K562 (cell line): Measurements from ENCODE around the gene PRPSAP2. TPM values are rescaled to one million over a fixed set of nuclear protein-coding genes. Genes with fewer than 3 reads are reported as not detected.

ENCODE experiments used
- ATAC-seq: fragments of 200-7000 bp; cut with Tn5 transposase; 3 replicates; pipeline ENCODE4 v1.9.1; 2020; ENCODE audit warnings: moderate library complexity
- BruUV-seq: library from RNA; stranded (reverse); fragments of 400-500 nt; replicated peaks from 2 replicates; lab custom pipeline; 2021; lab: Mats Ljungman, UMichigan
- CTCF ChIA-PET: fragments of 300-600 bp; formaldehyde crosslinking; extraction: SDS; loops from one replicate; lab custom pipeline; 2021; ENCODE audit warnings: low intra/inter-chr PET ratio; lab: Yijun Ruan, JAX
- POLR2A ChIA-PET: fragments of 300-600, 350-650 bp; sonication (Branson Sonifier 250); formaldehyde crosslinking; extraction: SDS; loops from one replicate; lab custom pipeline; 2021; ENCODE audit warnings: antibody characterized with exemption, inconsistent platforms; lab: Yijun Ruan, JAX
- DNase-seq, 4 experiments: peaks; one replicate each; pipeline versions ENCODE4 v3.0.0 to v3.0.0-alpha.2; 2011 to 2018; ENCODE audit warnings: low spot score in 3 of 4, mixed read lengths in 3 of 4; ENCODE audit errors: extremely low read depth in 1 of 4
- FAIRE-seq: peaks from 2 replicates; lab custom pipeline; 2011; peaks lifted over from hg19 to GRCh38; lab: Jason Lieb, UNC
- H2AFZ ChIP-seq: 2 replicates; pipeline ENCODE4 v1.6.0; 2011; ENCODE audit warnings: low read depth, low read length, control low read depth, inconsistent platforms
- H3K27ac ChIP-seq: fragments of 200-600 bp; 3 replicates; pipeline ENCODE4 v1.8.0; 2011; ENCODE audit warnings: low read depth, mild to moderate bottlenecking, control low read depth, inconsistent platforms, low read length, moderate library complexity, mixed read lengths; ENCODE audit errors: extremely low read depth
- H3K27me3 ChIP-seq, 2 experiments: fragments of 300-600 bp in 1 of 2; 2 replicates in 1 of 2; 3 replicates in 1 of 2; pipeline versions ENCODE4 v1.6.0 to v1.8.0; 2011; ENCODE audit warnings: inconsistent platforms in 2 of 2, low read length in 2 of 2, mild to moderate bottlenecking in 1 of 2, mixed read lengths in 1 of 2, moderate library complexity in 1 of 2; ENCODE audit not compliant: control insufficient read depth in 2 of 2, insufficient read depth in 2 of 2
- H3K36me3 ChIP-seq: fragments of 300-600 bp; 3 replicates; pipeline ENCODE4 v1.8.0; 2011; ENCODE audit warnings: mild to moderate bottlenecking, low read length, inconsistent platforms; ENCODE audit not compliant: control insufficient read depth, insufficient read depth
- H3K4me1 ChIP-seq, 2 experiments: fragments of 200-600 bp in 1 of 2; replicated peaks in 1 of 2; 2 replicates in 1 of 2; 3 replicates in 1 of 2; pipeline versions ENCODE4 v1.5.1 to v1.8.0; 2011; ENCODE audit warnings: inconsistent platforms in 2 of 2, low read length in 2 of 2, mild to moderate bottlenecking in 1 of 2, mixed read lengths in 1 of 2, moderate library complexity in 1 of 2; ENCODE audit not compliant: control insufficient read depth in 2 of 2, insufficient read depth in 2 of 2
- H3K4me2 ChIP-seq: 2 replicates; pipeline ENCODE4 v1.6.1; 2011; ENCODE audit warnings: low read length, control low read depth, inconsistent platforms, mixed read lengths; ENCODE audit not compliant: insufficient read depth
- H3K4me3 ChIP-seq: fragments of 200-600 bp; sonication (generic), shearing (Covaris generic); 2 replicates; pipeline ENCODE4 v1.5.1; 2016; ENCODE audit warnings: control low read depth, inconsistent platforms
- H3K79me2 ChIP-seq: fragments of 200-600 bp; 3 replicates; pipeline ENCODE4 v1.8.0; 2011; ENCODE audit warnings: low read length, inconsistent platforms; ENCODE audit not compliant: control insufficient read depth, insufficient read depth
- H3K9ac ChIP-seq, 2 experiments: 2 replicates each; pipeline versions ENCODE4 v1.6.0 to v1.6.1; 2011; ENCODE audit warnings: low read depth in 2 of 2, low read length in 2 of 2, control low read depth in 1 of 2, inconsistent platforms in 1 of 2, mild to moderate bottlenecking in 1 of 2, mixed read lengths in 1 of 2; ENCODE audit not compliant: insufficient read depth in 1 of 2
- H3K9me1 ChIP-seq: one replicate; pipeline ENCODE4 v1.6.0; 2011; ENCODE audit warnings: inconsistent platforms, mild to moderate bottlenecking, low read length, moderate library complexity; ENCODE audit not compliant: control insufficient read depth, insufficient read depth
- H3K9me3 ChIP-seq: replicated peaks from 2 replicates; pipeline ENCODE4 v1.5.1; 2011; ENCODE audit warnings: low read depth, low read length, inconsistent platforms; ENCODE audit not compliant: control insufficient read depth, insufficient read depth
- H4K20me1 ChIP-seq: replicated peaks from 2 replicates; pipeline ENCODE4 v1.6.1; 2011; ENCODE audit warnings: low read length, inconsistent platforms, mixed read lengths; ENCODE audit not compliant: control insufficient read depth, insufficient read depth
- NFE2 ChIP-seq: IDR thresholded peaks from 2 replicates; pipeline ENCODE4 v1.6.1; 2014; ENCODE audit warnings: antibody characterized with exemption, low read depth
- RAD21 ChIP-seq, 2 experiments: fragments of 250-450 bp in 1 of 2; fragments of 450-650 bp in 1 of 2; sonication (Bioruptor Pico) in 1 of 2; formaldehyde crosslinking in 1 of 2; IDR thresholded peaks in 1 of 2; conservative IDR thresholded peaks in 1 of 2; 2 replicates each; pipeline versions ENCODE4 v1.4.0 to v1.8.0; 2020 to 2022; ENCODE audit warnings: mild to moderate bottlenecking in 2 of 2, moderate library complexity in 1 of 2
- RFX7 ChIP-seq: fragments of 250-450 bp; sonication (Bioruptor Pico); IDR thresholded peaks from 2 replicates; pipeline ENCODE4 v1.5.1; 2021; ENCODE audit warnings: mild to moderate bottlenecking
- STAT5B ChIP-seq: fragments of 250-450 bp; sonication (Bioruptor Pico); IDR thresholded peaks from 2 replicates; pipeline ENCODE4 v1.8.0; 2021; ENCODE audit warnings: mild to moderate bottlenecking, inconsistent platforms
- TAF9B ChIP-seq: fragments of 450-650 bp; IDR thresholded peaks from 2 replicates; pipeline ENCODE4 v1.6.1; 2018; ENCODE audit warnings: mild to moderate bottlenecking; ENCODE audit not compliant: partially characterized antibody
- YBX1 ChIP-seq: fragments of 450-650 bp; IDR thresholded peaks from 2 replicates; pipeline ENCODE4 v1.7.1; 2016; ENCODE audit warnings: mild to moderate bottlenecking
- ZNF239 ChIP-seq: fragments of 250-450 bp; sonication (Bioruptor Pico); IDR thresholded peaks from 2 replicates; pipeline ENCODE4 v1.4.0; 2020; ENCODE audit warnings: mild to moderate bottlenecking
- ZNF41 ChIP-seq: fragments of 250-450 bp; sonication (Bioruptor Pico); conservative IDR thresholded peaks from 2 replicates; pipeline ENCODE4 v1.4.0; 2020; ENCODE audit warnings: mild to moderate bottlenecking
- WGBS: fragments of 100-300 bp; shearing (Covaris generic); methylation state at CpG from one replicate; pipeline ENCODE4 v1.1.6; 2016; ENCODE audit warnings: low coverage, mixed read lengths; ENCODE audit not compliant: insufficient coverage; ENCODE audit errors: missing lambda C conversion rate; 5-methylcytosine and 5-hydroxymethylcytosine counted together
- in situ Hi-C: fragments of 300-500 bp; cut with MboI; formaldehyde crosslinking; loops from 4 replicates; pipeline ENCODE4 v1.15.0; 2018; ENCODE audit warnings: inconsistent platforms, mixed read lengths
- intact Hi-C: fragments of 100-400 bp; cut with micrococcal nuclease; formaldehyde crosslinking; loops from 2 replicates; pipeline ENCODE4 v1.14.2; 2022
- polyA plus RNA-seq, 8 experiments: library from polyadenylated mRNA; depleted of rRNA in 4 of 8; stranded (reverse) in 5 of 8; unstranded in 3 of 8; fragments of >200 nt; fragmentation: Nextera tagmentation in 2 of 8; fragmentation: Illumina TruSeq in 1 of 8; extraction: Ambion mirVana in 2 of 8; extraction: Trizol in 1 of 8; gene quantifications; 2 replicates each; pipeline versions ENCODE4 v1.2.1 to v1.2.3, GENCODE V29; 2011 to 2014; ENCODE audit warnings: inconsistent platforms in 1 of 8, missing spikeins in 1 of 8
- total RNA-seq, 7 experiments: library from RNA; depleted of rRNA in 6 of 7; stranded (reverse); fragments of >200 nt in 6 of 7; fragmentation: Illumina TruSeq in 2 of 7; extraction: Trizol in 2 of 7; gene quantifications; 2 replicates each; pipeline versions ENCODE4 v1.2.1 to v1.2.3, GENCODE V29; 2011 to 2021; ENCODE audit warnings: low replicate concordance in 1 of 7
- TF ChIP-seq, protein P1 (sequence below): fragments of 450-650 bp; formaldehyde crosslinking; conservative IDR thresholded peaks from 2 replicates; pipeline ENCODE4 v1.4.0; 2022; ENCODE audit warnings: mild to moderate bottlenecking, missing genetic modification characterization
- TF ChIP-seq, protein P2 (sequence below): fragments of 250-450 bp; sonication (Bioruptor Pico); IDR thresholded peaks from 2 replicates; pipeline ENCODE4 v1.5.0; 2020; ENCODE audit warnings: mild to moderate bottlenecking, borderline replicate concordance
- TF ChIP-seq, protein P3 (sequence below): fragments of 250-450 bp; sonication (Bioruptor Pico); IDR thresholded peaks from 2 replicates; pipeline ENCODE4 v1.4.0; 2020; ENCODE audit warnings: mild to moderate bottlenecking, moderate library complexity
- TF ChIP-seq, protein P4 (sequence below): fragments of 450-650 bp; IDR thresholded peaks from 2 replicates; pipeline ENCODE4 v1.6.1; 2018; ENCODE audit warnings: mild to moderate bottlenecking, low read depth; ENCODE audit not compliant: partially characterized antibody

The PRPSAP2 gene
- total and polyA plus RNA-seq, 9 of the 15 experiments (the other 6 are each of a cell fraction or from before 2014, with no cell fraction given), result 15.5 to 56.7 (median 35.7) TPM

DNA sequence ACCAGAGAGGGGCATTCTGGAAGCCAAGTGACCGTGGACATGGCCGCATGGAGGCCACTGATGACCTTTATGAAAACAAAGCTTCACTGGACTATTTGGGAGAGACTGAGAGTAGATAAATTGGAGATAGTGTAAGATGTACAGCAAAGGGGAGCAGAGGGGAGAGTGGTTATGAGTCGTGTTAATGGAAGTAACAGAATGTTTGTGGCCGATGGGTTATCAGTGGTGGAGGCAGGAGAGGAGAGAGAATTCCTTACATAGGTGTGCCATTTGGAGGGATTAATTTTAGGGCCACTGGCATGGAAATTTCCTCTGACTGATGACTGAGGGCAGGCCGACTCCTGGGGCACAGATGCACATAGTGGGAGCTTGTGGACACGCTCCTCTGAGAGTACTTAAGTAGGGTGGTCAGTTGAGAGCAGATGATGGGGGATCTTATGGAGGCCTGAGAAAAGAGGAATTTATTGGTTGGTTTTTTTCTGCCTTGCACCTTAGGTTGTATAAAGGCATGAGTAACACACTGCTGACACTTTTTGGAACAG, 19.2 kb downstream of the PRPSAP2 start (continued):
- TF ChIP-seq RAD21 (CRISPR knock-in tag; conservative IDR thresholded peaks at IDR 0.05 in 1 of 2, IDR thresholded peaks at IDR 0.05 in 1 of 2) (no peak), ZNF41 (no peak)

DNA sequence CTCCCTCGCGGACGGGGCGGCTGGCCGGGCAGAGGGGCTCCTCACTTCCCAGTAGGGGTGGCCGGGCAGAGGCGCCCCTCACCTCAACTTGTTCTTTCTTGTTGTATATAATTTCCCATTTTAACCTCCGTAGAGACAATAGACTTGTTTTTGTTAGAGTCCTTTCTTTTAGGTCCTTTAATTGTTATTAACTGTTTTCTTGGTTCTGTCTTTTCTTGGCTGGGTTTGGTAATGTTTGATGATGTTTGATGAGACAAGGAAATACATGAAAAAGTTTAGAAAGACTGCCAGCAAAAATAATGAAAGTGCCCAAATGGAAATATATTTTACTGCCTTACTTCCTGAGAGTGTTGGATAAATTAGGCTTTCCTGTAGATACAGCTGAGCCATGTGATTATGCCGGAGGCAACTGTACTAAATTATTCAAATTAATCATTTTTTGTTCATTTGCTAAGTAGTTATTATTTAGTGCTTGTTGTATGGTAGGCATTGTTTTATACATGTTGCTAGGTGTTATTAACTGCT, 30.9 kb downstream of the PRPSAP2 start:
- Histone ChIP-seq H3K36me3 (peaks cover 33% of the 10 kb centered on the region), H3K9me3 (no peaks in the 10 kb centered on the region), H3K9ac (no peak overlapping the region), H4K20me1 (no peaks in the 10 kb centered on the region), H3K79me2 (no peaks in the 10 kb centered on the region), H3K9me1 (no peaks in the 10 kb centered on the region), H3K27ac (no peak overlapping the region), H2AFZ (no peak overlapping the region), H3K27me3 (no peaks in the 10 kb centered on the region), H3K4me2 (no peak overlapping the region), H3K4me1 (no peaks in the 10 kb centered on the region), H3K4me3 (no peak overlapping the region)
- POLR2A ChIA-PET, result no interaction called here
- FAIRE-seq, result no peak
- 100% methylated on average over 2 of the region's 9 CpGs for WGBS
- in situ Hi-C loops (no loop called here), intact Hi-C loops (no loop called here)
- BruUV-seq, result no TSS peak
- DNase-seq, result no peak
- ATAC-seq, result no peak
- CTCF ChIA-PET, result no interaction called here
- TF ChIP-seq, protein P1, sequence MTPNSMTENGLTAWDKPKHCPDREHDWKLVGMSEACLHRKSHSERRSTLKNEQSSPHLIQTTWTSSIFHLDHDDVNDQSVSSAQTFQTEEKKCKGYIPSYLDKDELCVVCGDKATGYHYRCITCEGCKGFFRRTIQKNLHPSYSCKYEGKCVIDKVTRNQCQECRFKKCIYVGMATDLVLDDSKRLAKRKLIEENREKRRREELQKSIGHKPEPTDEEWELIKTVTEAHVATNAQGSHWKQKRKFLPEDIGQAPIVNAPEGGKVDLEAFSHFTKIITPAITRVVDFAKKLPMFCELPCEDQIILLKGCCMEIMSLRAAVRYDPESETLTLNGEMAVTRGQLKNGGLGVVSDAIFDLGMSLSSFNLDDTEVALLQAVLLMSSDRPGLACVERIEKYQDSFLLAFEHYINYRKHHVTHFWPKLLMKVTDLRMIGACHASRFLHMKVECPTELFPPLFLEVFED, result no peak
- TF ChIP-seq, protein P2, sequence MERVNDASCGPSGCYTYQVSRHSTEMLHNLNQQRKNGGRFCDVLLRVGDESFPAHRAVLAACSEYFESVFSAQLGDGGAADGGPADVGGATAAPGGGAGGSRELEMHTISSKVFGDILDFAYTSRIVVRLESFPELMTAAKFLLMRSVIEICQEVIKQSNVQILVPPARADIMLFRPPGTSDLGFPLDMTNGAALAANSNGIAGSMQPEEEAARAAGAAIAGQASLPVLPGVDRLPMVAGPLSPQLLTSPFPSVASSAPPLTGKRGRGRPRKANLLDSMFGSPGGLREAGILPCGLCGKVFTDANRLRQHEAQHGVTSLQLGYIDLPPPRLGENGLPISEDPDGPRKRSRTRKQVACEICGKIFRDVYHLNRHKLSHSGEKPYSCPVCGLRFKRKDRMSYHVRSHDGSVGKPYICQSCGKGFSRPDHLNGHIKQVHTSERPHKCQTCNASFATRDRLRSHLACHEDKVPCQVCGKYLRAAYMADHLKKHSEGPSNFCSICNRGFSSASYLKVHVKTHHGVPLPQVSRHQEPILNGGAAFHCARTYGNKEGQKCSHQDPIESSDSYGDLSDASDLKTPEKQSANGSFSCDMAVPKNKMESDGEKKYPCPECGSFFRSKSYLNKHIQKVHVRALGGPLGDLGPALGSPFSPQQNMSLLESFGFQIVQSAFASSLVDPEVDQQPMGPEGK (CRISPR knock-in tag), result no peak
- TF ChIP-seq ZNF239 (CRISPR knock-in tag) (no peak), TAF9B (no peak), YBX1 (no peak), STAT5B (no peak), NFE2 (no peak), RFX7 (no peak)
- TF ChIP-seq, protein P3, sequence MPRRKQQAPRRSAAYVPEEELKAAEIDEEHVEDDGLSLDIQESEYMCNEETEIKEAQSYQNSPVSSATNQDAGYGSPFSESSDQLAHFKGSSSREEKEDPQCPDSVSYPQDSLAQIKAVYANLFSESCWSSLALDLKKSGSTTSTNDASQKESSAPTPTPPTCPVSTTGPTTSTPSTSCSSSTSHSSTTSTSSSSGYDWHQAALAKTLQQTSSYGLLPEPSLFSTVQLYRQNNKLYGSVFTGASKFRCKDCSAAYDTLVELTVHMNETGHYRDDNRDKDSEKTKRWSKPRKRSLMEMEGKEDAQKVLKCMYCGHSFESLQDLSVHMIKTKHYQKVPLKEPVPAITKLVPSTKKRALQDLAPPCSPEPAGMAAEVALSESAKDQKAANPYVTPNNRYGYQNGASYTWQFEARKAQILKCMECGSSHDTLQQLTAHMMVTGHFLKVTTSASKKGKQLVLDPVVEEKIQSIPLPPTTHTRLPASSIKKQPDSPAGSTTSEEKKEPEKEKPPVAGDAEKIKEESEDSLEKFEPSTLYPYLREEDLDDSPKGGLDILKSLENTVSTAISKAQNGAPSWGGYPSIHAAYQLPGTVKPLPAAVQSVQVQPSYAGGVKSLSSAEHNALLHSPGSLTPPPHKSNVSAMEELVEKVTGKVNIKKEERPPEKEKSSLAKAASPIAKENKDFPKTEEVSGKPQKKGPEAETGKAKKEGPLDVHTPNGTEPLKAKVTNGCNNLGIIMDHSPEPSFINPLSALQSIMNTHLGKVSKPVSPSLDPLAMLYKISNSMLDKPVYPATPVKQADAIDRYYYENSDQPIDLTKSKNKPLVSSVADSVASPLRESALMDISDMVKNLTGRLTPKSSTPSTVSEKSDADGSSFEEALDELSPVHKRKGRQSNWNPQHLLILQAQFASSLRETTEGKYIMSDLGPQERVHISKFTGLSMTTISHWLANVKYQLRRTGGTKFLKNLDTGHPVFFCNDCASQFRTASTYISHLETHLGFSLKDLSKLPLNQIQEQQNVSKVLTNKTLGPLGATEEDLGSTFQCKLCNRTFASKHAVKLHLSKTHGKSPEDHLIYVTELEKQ (CRISPR knock-in tag), result no peak
- TF ChIP-seq, protein P4, sequence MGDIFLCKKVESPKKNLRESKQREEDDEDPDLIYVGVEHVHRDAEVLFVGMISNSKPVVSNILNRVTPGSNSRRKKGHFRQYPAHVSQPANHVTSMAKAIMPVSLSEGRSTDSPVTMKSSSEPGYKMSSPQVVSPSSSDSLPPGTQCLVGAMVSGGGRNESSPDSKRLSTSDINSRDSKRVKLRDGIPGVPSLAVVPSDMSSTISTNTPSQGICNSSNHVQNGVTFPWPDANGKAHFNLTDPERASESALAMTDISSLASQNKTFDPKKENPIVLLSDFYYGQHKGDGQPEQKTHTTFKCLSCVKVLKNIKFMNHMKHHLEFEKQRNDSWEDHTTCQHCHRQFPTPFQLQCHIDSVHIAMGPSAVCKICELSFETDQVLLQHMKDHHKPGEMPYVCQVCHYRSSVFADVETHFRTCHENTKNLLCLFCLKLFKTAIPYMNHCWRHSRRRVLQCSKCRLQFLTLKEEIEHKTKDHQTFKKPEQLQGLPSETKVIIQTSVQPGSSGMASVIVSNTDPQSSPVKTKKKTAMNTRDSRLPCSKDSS, result no peak
